GM23338 (cell line): ENCODE results near the gene OSBPL10. TPM values are rescaled to one million over a fixed set of nuclear protein-coding genes. Genes with fewer than 3 reads are reported as not detected.

Experiments
- ATAC-seq: fragments of 200-7000 bp; cut with Tn5 transposase; 3 replicates; pipeline ENCODE4 v1.9.1; 2020
- DNase-seq: peaks from one replicate; pipeline ENCODE4 v3.0.0-alpha.2; 2015; ENCODE audit warnings: low spot score
- H2AFZ ChIP-seq: fragments of 200-600 bp; sonication (generic); 2 replicates; pipeline ENCODE4 v1.8.0; 2016; ENCODE audit warnings: antibody characterized with exemption, mild to moderate bottlenecking, moderate library complexity
- H3F3A ChIP-seq: fragments of 200-600 bp; sonication (generic); replicated peaks from 2 replicates; pipeline ENCODE4 v1.8.0; 2017; ENCODE audit warnings: antibody characterized with exemption, mixed run types, low read depth
- H3K27ac ChIP-seq: fragments of 200-600 bp; sonication (generic); 2 replicates; pipeline ENCODE4 v1.6.1; 2016; ENCODE audit warnings: low read depth
- H3K27me3 ChIP-seq: fragments of 200-600 bp; sonication (generic); 2 replicates; pipeline ENCODE4 v1.8.0; 2016; ENCODE audit warnings: mild to moderate bottlenecking, mixed run types, moderate library complexity; ENCODE audit not compliant: insufficient read depth
- H3K36me3 ChIP-seq: fragments of 200-600 bp; sonication (generic); 2 replicates; pipeline ENCODE4 v1.8.0; 2016; ENCODE audit warnings: mild to moderate bottlenecking; ENCODE audit not compliant: insufficient read depth
- H3K4me1 ChIP-seq: fragments of 200-600 bp; sonication (generic); 2 replicates; pipeline ENCODE4 v1.8.0; 2016; ENCODE audit warnings: mild to moderate bottlenecking, moderate library complexity; ENCODE audit not compliant: insufficient read depth
- H3K4me2 ChIP-seq: fragments of 200-600 bp; sonication (generic); 2 replicates; pipeline ENCODE4 v1.7.1; 2017; ENCODE audit warnings: mixed run types
- H3K4me3 ChIP-seq: fragments of 200-600 bp; sonication (generic); 2 replicates; pipeline ENCODE4 v1.6.1; 2016; ENCODE audit warnings: mixed run types
- H3K79me2 ChIP-seq: fragments of 200-600 bp; sonication (generic); replicated peaks from 2 replicates; pipeline ENCODE4 v1.8.0; 2017; ENCODE audit warnings: mild to moderate bottlenecking; ENCODE audit not compliant: insufficient read depth
- H3K9me2 ChIP-seq: fragments of 200-600 bp; sonication (generic); 2 replicates; pipeline ENCODE4 v1.8.0; 2017; ENCODE audit not compliant: insufficient read depth
- H4K20me1 ChIP-seq: fragments of 200-600 bp; sonication (generic); replicated peaks from 2 replicates; pipeline ENCODE4 v1.8.0; 2017; ENCODE audit warnings: mild to moderate bottlenecking; ENCODE audit not compliant: insufficient read depth
- H3K27ac Mint-ChIP-seq: 2 replicates; pipeline ENCODE4 v1.8.0; 2020; ENCODE audit warnings: inconsistent platforms, mild to moderate bottlenecking, moderate library complexity, mixed read lengths
- H3K27me3 Mint-ChIP-seq: 3 replicates; pipeline ENCODE4 v1.8.0; 2022; ENCODE audit warnings: low read depth, mild to moderate bottlenecking, moderate library complexity, mixed read lengths, inconsistent platforms; ENCODE audit not compliant: insufficient read depth, poor library complexity
- H3K36me3 Mint-ChIP-seq: 3 replicates; pipeline ENCODE4 v1.8.0; 2021; ENCODE audit warnings: low read depth, mild to moderate bottlenecking, inconsistent platforms, moderate library complexity, mixed read lengths
- H3K4me1 Mint-ChIP-seq: 3 replicates; pipeline ENCODE4 v1.8.0; 2020; ENCODE audit warnings: mild to moderate bottlenecking, inconsistent platforms, mixed read lengths
- H3K4me3 Mint-ChIP-seq: 3 replicates; pipeline ENCODE4 v1.8.0; 2021; ENCODE audit warnings: moderate library complexity, mild to moderate bottlenecking, inconsistent platforms, mixed read lengths
- H3K9me3 Mint-ChIP-seq: 3 replicates; pipeline ENCODE4 v1.8.0; 2020; ENCODE audit warnings: moderate library complexity, mild to moderate bottlenecking, inconsistent platforms, mixed read lengths
- CREB1 ChIP-seq: fragments of 250-450 bp; sonication (Bioruptor Pico); IDR thresholded peaks from 2 replicates; pipeline ENCODE4 v1.5.0; 2020; ENCODE audit warnings: low read depth, mild to moderate bottlenecking, moderate library complexity
- EZH2 ChIP-seq: fragments of 200-600 bp; sonication (generic); IDR thresholded peaks from one replicate; pipeline ENCODE4 v1.8.0; 2017; ENCODE audit warnings: antibody characterized with exemption, mild to moderate bottlenecking, low read depth; ENCODE audit not compliant: unreplicated experiment
- EZH2phosphoT487 ChIP-seq: fragments of 200-600 bp; sonication (generic); IDR thresholded peaks from one replicate; pipeline ENCODE4 v1.8.1; 2018; ENCODE audit warnings: antibody characterized with exemption; ENCODE audit not compliant: unreplicated experiment
- JUNB ChIP-seq: IDR thresholded peaks from one replicate; pipeline ENCODE4 v1.6.1; 2016; ENCODE audit warnings: antibody characterized with exemption; ENCODE audit not compliant: unreplicated experiment
- NANOG ChIP-seq: IDR thresholded peaks from 2 replicates; pipeline ENCODE4 v1.6.1; 2016; ENCODE audit warnings: antibody characterized with exemption, borderline replicate concordance
- POLR2AphosphoS5 ChIP-seq: IDR thresholded peaks from 2 replicates; pipeline ENCODE4 v1.6.1; 2016; ENCODE audit warnings: antibody characterized with exemption, low read depth
- STAT1 ChIP-seq: IDR thresholded peaks from one replicate; pipeline ENCODE4 v1.6.1; 2016; ENCODE audit warnings: antibody characterized with exemption; ENCODE audit not compliant: unreplicated experiment
- ZNF114 ChIP-seq: fragments of 250-450 bp; sonication (Bioruptor Pico); IDR thresholded peaks from 2 replicates; pipeline ENCODE4 v1.5.0; 2020; ENCODE audit warnings: mild to moderate bottlenecking, moderate library complexity
- ZNF331 ChIP-seq: fragments of 250-450 bp; sonication (Bioruptor Pico); IDR thresholded peaks from 2 replicates; pipeline ENCODE4 v1.5.0; 2020; ENCODE audit warnings: low read depth, mild to moderate bottlenecking, moderate library complexity
- polyA plus RNA-seq: library from polyadenylated mRNA; unstranded; fragments of >200 nt; fragmentation: Nextera tagmentation; extraction: Ambion mirVana; gene quantifications from 2 replicates; pipeline ENCODE4 v1.2.1, GENCODE V29; 2016
- total RNA-seq: library from RNA; depleted of rRNA; stranded (reverse); fragments of >200 nt; shearing (Covaris generic); gene quantifications from 2 replicates; pipeline ENCODE4 v1.2.3, GENCODE V29; 2014
- TF ChIP-seq, protein P1 (sequence below), 2 experiments: fragments of 200-600 bp in 1 of 2; sonication (generic) in 1 of 2; conservative IDR thresholded peaks; 2 replicates each; pipeline versions ENCODE4 v1.5.1 to v1.6.1; 2016 to 2017; ENCODE audit warnings: antibody characterized with exemption in 2 of 2, low read depth in 2 of 2, mild to moderate bottlenecking in 2 of 2, moderate library complexity in 1 of 2
- TF ChIP-seq, protein P2 (sequence below): IDR thresholded peaks from 2 replicates; pipeline ENCODE4 v1.6.1; 2016; ENCODE audit warnings: antibody characterized with exemption
- TF ChIP-seq, protein P3 (sequence below): fragments of 250-450 bp; sonication (Bioruptor Pico); IDR thresholded peaks from 2 replicates; pipeline ENCODE4 v1.5.0; 2020; ENCODE audit warnings: mild to moderate bottlenecking, moderate library complexity
- TF ChIP-seq, protein P4 (sequence below): IDR thresholded peaks from one replicate; pipeline ENCODE4 v1.6.1; 2018; ENCODE audit warnings: antibody characterized with exemption; ENCODE audit not compliant: unreplicated experiment

The OSBPL10 gene
- total and polyA plus RNA-seq, 2 experiments from 2014 or later = 23.8 to 149 TPM

DNA sequence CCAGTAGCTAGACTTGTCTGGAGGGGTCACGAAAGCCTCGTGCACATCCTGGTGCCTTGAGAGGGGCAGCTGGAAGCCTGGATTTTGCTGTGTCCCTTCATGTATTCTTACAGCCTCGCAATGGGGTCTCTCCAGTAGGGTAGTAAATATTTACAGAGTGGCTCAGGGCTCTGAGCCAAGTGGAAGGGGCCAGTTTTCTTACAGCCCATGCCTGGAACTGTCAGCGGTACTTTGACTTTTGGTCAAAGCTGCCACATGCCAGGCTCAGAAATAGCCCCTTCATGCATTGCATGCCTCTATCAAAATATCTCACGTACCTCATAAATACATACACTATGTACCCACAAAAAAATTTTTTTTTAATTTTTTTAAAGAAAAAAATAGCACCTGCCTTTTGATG is 119.2 kb downstream of the OSBPL10 start:
- Mint-ChIP-seq H3K9me3 (no peaks in the 10 kb centered on the region), H3K4me1 (peaks cover 23% of the 10 kb centered on the region), H3K27me3 (peaks cover 8% of the 10 kb centered on the region), H3K36me3 (peaks cover 23% of the 10 kb centered on the region), H3K4me3 (no peak overlapping the region), H3K27ac (no peak overlapping the region)
- H3K27ac ChIP-seq = no peak overlapping the region
- H3K36me3 ChIP-seq = no peaks in the 10 kb centered on the region
- H3K79me2 ChIP-seq = peaks cover 85% of the 10 kb centered on the region
- no peak overlapping the region for H3K4me3 ChIP-seq
- DNase-seq = no peak
- H3F3A ChIP-seq = no peaks in the 10 kb centered on the region
- no peak overlapping the region for H3K4me2 ChIP-seq
- H3K9me2 ChIP-seq = no peaks in the 10 kb centered on the region
- no peak for ATAC-seq
- TF ChIP-seq, protein P1, sequence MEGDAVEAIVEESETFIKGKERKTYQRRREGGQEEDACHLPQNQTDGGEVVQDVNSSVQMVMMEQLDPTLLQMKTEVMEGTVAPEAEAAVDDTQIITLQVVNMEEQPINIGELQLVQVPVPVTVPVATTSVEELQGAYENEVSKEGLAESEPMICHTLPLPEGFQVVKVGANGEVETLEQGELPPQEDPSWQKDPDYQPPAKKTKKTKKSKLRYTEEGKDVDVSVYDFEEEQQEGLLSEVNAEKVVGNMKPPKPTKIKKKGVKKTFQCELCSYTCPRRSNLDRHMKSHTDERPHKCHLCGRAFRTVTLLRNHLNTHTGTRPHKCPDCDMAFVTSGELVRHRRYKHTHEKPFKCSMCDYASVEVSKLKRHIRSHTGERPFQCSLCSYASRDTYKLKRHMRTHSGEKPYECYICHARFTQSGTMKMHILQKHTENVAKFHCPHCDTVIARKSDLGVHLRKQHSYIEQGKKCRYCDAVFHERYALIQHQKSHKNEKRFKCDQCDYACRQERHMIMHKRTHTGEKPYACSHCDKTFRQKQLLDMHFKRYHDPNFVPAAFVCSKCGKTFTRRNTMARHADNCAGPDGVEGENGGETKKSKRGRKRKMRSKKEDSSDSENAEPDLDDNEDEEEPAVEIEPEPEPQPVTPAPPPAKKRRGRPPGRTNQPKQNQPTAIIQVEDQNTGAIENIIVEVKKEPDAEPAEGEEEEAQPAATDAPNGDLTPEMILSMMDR (conservative IDR thresholded peaks at IDR 0.05; ENCODE audit: low read depth in 2 of 2) = no peak
- TF ChIP-seq, protein P2, sequence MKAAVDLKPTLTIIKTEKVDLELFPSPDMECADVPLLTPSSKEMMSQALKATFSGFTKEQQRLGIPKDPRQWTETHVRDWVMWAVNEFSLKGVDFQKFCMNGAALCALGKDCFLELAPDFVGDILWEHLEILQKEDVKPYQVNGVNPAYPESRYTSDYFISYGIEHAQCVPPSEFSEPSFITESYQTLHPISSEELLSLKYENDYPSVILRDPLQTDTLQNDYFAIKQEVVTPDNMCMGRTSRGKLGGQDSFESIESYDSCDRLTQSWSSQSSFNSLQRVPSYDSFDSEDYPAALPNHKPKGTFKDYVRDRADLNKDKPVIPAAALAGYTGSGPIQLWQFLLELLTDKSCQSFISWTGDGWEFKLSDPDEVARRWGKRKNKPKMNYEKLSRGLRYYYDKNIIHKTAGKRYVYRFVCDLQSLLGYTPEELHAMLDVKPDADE = no peak
- TF ChIP-seq EZH2 (no peak), EZH2phosphoT487 (no peak), STAT1 (no peak), JUNB (no peak), POLR2AphosphoS5 (no peak), ZNF114 (CRISPR knock-in tag) (no peak), ZNF331 (CRISPR knock-in tag) (no peak), CREB1 (CRISPR knock-in tag) (no peak), NANOG (no peak)
- TF ChIP-seq, protein P3, sequence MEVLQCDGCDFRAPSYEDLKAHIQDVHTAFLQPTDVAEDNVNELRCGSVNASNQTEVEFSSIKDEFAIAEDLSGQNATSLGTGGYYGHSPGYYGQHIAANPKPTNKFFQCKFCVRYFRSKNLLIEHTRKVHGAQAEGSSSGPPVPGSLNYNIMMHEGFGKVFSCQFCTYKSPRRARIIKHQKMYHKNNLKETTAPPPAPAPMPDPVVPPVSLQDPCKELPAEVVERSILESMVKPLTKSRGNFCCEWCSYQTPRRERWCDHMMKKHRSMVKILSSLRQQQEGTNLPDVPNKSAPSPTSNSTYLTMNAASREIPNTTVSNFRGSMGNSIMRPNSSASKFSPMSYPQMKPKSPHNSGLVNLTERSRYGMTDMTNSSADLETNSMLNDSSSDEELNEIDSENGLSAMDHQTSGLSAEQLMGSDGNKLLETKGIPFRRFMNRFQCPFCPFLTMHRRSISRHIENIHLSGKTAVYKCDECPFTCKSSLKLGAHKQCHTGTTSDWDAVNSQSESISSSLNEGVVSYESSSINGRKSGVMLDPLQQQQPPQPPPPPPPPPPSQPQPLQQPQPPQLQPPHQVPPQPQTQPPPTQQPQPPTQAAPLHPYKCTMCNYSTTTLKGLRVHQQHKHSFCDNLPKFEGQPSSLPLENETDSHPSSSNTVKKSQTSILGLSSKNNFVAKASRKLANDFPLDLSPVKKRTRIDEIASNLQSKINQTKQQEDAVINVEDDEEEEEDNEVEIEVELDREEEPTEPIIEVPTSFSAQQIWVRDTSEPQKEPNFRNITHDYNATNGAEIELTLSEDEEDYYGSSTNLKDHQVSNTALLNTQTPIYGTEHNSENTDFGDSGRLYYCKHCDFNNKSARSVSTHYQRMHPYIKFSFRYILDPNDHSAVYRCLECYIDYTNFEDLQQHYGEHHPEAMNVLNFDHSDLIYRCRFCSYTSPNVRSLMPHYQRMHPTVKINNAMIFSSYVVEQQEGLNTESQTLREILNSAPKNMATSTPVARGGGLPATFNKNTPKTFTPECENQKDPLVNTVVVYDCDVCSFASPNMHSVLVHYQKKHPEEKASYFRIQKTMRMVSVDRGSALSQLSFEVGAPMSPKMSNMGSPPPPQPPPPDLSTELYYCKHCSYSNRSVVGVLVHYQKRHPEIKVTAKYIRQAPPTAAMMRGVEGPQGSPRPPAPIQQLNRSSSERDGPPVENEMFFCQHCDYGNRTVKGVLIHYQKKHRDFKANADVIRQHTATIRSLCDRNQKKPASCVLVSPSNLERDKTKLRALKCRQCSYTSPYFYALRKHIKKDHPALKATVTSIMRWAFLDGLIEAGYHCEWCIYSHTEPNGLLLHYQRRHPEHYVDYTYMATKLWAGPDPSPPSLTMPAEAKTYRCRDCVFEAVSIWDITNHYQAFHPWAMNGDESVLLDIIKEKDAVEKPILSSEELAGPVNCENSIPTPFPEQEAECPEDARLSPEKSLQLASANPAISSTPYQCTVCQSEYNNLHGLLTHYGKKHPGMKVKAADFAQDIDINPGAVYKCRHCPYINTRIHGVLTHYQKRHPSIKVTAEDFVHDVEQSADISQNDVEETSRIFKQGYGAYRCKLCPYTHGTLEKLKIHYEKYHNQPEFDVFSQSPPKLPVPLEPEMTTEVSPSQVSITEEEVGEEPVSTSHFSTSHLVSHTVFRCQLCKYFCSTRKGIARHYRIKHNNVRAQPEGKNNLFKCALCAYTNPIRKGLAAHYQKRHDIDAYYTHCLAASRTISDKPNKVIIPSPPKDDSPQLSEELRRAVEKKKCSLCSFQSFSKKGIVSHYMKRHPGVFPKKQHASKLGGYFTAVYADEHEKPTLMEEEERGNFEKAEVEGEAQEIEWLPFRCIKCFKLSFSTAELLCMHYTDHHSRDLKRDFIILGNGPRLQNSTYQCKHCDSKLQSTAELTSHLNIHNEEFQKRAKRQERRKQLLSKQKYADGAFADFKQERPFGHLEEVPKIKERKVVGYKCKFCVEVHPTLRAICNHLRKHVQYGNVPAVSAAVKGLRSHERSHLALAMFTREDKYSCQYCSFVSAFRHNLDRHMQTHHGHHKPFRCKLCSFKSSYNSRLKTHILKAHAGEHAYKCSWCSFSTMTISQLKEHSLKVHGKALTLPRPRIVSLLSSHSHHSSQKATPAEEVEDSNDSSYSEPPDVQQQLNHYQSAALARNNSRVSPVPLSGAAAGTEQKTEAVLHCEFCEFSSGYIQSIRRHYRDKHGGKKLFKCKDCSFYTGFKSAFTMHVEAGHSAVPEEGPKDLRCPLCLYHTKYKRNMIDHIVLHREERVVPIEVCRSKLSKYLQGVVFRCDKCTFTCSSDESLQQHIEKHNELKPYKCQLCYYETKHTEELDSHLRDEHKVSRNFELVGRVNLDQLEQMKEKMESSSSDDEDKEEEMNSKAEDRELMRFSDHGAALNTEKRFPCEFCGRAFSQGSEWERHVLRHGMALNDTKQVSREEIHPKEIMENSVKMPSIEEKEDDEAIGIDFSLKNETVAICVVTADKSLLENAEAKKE (CRISPR knock-in tag) = no peak
- TF ChIP-seq, protein P4, sequence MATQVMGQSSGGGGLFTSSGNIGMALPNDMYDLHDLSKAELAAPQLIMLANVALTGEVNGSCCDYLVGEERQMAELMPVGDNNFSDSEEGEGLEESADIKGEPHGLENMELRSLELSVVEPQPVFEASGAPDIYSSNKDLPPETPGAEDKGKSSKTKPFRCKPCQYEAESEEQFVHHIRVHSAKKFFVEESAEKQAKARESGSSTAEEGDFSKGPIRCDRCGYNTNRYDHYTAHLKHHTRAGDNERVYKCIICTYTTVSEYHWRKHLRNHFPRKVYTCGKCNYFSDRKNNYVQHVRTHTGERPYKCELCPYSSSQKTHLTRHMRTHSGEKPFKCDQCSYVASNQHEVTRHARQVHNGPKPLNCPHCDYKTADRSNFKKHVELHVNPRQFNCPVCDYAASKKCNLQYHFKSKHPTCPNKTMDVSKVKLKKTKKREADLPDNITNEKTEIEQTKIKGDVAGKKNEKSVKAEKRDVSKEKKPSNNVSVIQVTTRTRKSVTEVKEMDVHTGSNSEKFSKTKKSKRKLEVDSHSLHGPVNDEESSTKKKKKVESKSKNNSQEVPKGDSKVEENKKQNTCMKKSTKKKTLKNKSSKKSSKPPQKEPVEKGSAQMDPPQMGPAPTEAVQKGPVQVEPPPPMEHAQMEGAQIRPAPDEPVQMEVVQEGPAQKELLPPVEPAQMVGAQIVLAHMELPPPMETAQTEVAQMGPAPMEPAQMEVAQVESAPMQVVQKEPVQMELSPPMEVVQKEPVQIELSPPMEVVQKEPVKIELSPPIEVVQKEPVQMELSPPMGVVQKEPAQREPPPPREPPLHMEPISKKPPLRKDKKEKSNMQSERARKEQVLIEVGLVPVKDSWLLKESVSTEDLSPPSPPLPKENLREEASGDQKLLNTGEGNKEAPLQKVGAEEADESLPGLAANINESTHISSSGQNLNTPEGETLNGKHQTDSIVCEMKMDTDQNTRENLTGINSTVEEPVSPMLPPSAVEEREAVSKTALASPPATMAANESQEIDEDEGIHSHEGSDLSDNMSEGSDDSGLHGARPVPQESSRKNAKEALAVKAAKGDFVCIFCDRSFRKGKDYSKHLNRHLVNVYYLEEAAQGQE = no peak
- H4K20me1 ChIP-seq = peaks cover 8% of the 10 kb centered on the region; the same call in 1 of the 2 replicates
- H2AFZ ChIP-seq = no peak overlapping the region
- H3K27me3 ChIP-seq = no peaks in the 10 kb centered on the region
- peaks cover 5% of the 10 kb centered on the region; the same call in 1 of the 2 replicates for H3K4me1 ChIP-seq
